Pancreas (tissue), 10 donors: ENCODE results near the gene RTKN. TPM values are rescaled to one million over a fixed set of nuclear protein-coding genes. Genes with fewer than 3 reads are reported as not detected.

Experiments
- ATAC-seq, 4 donors: fragments of 200-7000 bp; cut with Tn5 transposase; one replicate each; pipeline versions ENCODE4 v1.8.0 to v1.9.1; 2020; ENCODE audit warnings: mild to moderate bottlenecking in 4 of 4, moderate library complexity in 4 of 4
- DNase-seq, 6 donors: peaks; one replicate each; pipeline ENCODE4 v3.0.0-alpha.2; 2020
- FAIRE-seq: peaks from 2 replicates; lab custom pipeline; 2012; peaks lifted over from hg19 to GRCh38; lab: Jason Lieb, UNC
- H3K27ac ChIP-seq, 4 donors: fragments of 200-600 bp; sonication (generic); 1 replicate in 3 of 4; 2 replicates in 1 of 4; pipeline versions ENCODE4 v1.5.0 to v1.8.0; 2020
- H3K27me3 ChIP-seq, 4 donors: fragments of 200-600 bp; one replicate each; pipeline ENCODE4 v1.8.0; 2021
- H3K36me3 ChIP-seq, 3 donors: fragments of 200-600 bp; sonication (generic) in 1 of 3; one replicate each; pipeline versions ENCODE4 v1.5.0 to v1.8.0; 2020 to 2021
- H3K4me1 ChIP-seq, 3 donors: fragments of 200-600 bp; one replicate each; pipeline ENCODE4 v1.8.0; 2021
- H3K4me3 ChIP-seq, 4 donors: fragments of 200-600 bp; sonication (generic) in 2 of 4; one replicate each; pipeline versions ENCODE4 v1.5.0 to v1.8.0; 2020 to 2021
- H3K9me3 ChIP-seq, 4 donors: fragments of 200-600 bp; one replicate each; pipeline ENCODE4 v1.8.0; 2021
- WGBS, 2 donors: extraction: QIAGEN DNeasy Blood & Tissue Kit; methylation state at CpG; one replicate each; pipeline ENCODE4 v1.1.7; 2013; 5-methylcytosine and 5-hydroxymethylcytosine counted together
- intact Hi-C, 3 donors: fragments of 100-400 bp; cut with DNase I; formaldehyde crosslinking; loops; one replicate each; pipeline versions ENCODE4 v1.11.1 to v1.14.2; 2022
- polyA plus RNA-seq, 2 donors: library from polyadenylated mRNA; stranded (reverse); fragments of 200-250 nt; gene quantifications; one replicate each; pipeline ENCODE4 v1.2.3, GENCODE V29; 2013
- total RNA-seq, 6 donors: library from RNA; stranded (reverse); fragmentation: NEBNext Ultra II Directional in 4 of 6; extraction: Animal tissue kit (Norgen Biotek cat#: 25700) in 4 of 6; gene quantifications; one replicate each; pipeline versions ENCODE4 v1.2.1 to v1.2.4, GENCODE V29; 2021 to 2023
- TF ChIP-seq, protein P1 (sequence below), 4 donors: fragments of 200-600 bp; sonication (generic) in 3 of 4; IDR thresholded peaks; one replicate each; pipeline versions ENCODE4 v1.5.0 to v1.8.0; 2021; ENCODE audit warnings: antibody characterized with exemption in 4 of 4
- donor health status: healthy with polysubstance abuse.
- donor health status: DM: no; HTN: no; CAD: no; lungs with moderate emphysema.
- donor health status: DM: no; HTN: no; CAD: no.
- donor health status: control.
- donor health status: control.
- donor health status: Bipolar disorder and iron deficiency.
- donor health status: DM: yes; HTN: yes; CAD: no.
- donor health status: DM: no; HTN: no; CAD: no.
- donor health status: DM: no; HTN: no; CAD: no.
- donor health status: DM: yes; HTN: yes; CAD: no.

Gene RTKN
- total and polyA plus RNA-seq, 8 donors = 20.7 to 63.7 (median 30.8) TPM

DNA sequence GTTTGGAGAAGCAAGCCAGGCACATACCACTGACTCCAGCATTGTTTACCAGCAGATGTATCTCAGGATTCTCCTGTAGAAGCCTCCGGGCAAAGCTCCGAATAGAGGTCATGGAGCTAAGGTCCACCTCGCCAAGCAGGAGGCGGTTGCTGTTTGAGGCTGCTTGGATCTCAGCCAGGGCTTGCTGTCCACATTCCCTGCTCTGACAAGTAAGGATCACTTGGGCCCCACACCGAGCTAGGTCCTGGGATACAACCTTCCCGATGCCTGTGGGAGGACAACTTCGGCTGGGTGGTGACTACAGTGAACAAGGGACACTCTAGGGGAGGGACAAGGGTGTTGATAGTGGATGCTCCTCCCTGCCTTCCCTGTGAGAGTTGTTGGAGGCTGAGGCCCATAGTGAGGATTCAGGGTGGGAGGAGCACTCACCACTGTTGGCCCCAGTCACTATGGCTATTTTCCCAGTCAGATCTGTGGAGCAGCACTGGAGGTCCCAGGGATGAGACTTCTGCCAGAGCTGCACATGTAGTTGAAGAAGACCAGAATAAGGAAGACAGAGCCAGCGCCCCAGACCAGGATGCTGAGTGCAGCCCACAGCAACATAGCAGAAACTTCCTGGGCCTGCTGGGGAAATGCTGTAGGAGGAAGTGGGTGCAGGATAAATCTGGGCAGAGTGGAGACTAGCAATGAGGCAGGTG, 28.6 kb downstream of the RTKN start:
- DNase-seq (no peak), FAIRE-seq (no peak), ATAC-seq (peak in 1 of 4 donors; percentile 7)
- no peaks in the 10 kb centered on the region for H3K4me1 ChIP-seq
- H3K9me3 ChIP-seq = no peaks in the 10 kb centered on the region
- H3K36me3 ChIP-seq = no peaks in the 10 kb centered on the region
- no peak overlapping the region for H3K4me3 ChIP-seq
- intact Hi-C loops = no loop called here
- WGBS, 2 donors = 67 to 68% methylated on average over 8 of the region's 8 CpGs
- H3K27ac ChIP-seq = no peak overlapping the region
- H3K27me3 ChIP-seq = no peaks in the 10 kb centered on the region
- TF ChIP-seq, protein P1, sequence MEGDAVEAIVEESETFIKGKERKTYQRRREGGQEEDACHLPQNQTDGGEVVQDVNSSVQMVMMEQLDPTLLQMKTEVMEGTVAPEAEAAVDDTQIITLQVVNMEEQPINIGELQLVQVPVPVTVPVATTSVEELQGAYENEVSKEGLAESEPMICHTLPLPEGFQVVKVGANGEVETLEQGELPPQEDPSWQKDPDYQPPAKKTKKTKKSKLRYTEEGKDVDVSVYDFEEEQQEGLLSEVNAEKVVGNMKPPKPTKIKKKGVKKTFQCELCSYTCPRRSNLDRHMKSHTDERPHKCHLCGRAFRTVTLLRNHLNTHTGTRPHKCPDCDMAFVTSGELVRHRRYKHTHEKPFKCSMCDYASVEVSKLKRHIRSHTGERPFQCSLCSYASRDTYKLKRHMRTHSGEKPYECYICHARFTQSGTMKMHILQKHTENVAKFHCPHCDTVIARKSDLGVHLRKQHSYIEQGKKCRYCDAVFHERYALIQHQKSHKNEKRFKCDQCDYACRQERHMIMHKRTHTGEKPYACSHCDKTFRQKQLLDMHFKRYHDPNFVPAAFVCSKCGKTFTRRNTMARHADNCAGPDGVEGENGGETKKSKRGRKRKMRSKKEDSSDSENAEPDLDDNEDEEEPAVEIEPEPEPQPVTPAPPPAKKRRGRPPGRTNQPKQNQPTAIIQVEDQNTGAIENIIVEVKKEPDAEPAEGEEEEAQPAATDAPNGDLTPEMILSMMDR (IDR thresholded peaks at IDR 0.05) = no peak

DNA sequence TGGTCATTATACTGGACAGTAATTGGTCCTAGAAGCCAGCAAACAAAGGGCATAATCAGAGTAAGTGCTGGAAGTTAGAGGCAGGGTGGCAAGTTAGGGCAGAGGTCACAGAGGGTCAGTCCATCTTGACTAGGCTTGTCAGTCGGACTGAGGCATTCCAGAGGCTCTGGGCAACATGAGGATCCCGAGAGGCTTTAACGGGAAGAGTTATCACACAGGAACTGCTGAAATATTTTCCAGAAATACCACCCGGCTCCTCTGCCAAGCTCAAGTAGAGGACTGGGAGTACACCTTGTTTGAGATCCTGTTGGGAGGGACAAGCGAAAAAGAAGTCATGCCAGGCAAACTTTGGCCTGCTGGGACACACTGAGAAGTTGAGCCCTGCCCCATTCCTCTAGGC, 34.1 kb downstream of the RTKN start:
- Histone ChIP-seq H3K27me3 (no peaks in the 10 kb centered on the region), H3K4me1 (no peaks in the 10 kb centered on the region), H3K36me3 (no peaks in the 10 kb centered on the region), H3K27ac (no peak overlapping the region), H3K9me3 (no peaks in the 10 kb centered on the region), H3K4me3 (no peak overlapping the region)
- DNase-seq (no peak), ATAC-seq (no peak), FAIRE-seq (no peak)
- TF ChIP-seq, protein P1 (IDR thresholded peaks at IDR 0.05) = no peak
- 48 to 51% methylated on average over 5 of the region's 5 CpGs for WGBS, 2 donors
- intact Hi-C loops = no loop called here

DNA sequence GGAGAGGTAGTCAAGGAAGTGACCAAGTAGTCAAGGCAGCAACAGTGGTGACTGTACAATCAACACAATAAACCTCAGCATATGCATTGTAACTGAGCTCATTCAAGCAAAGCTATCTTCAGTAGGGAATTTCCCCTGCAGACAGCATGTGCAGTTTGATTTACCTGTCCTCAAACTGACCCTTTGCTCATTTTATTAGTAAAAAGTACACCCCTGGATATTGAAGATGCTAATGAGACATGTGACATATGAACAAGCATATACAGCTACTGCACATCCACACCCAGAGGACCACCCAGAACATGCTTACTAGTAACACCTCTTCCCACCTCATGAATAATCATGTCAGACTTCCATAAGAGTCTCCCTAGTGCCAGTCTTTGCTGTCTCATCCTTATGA, 35.7 kb downstream of the RTKN start:
- no peak for FAIRE-seq
- no peaks in the 10 kb centered on the region for H3K36me3 ChIP-seq
- no peaks in the 10 kb centered on the region for H3K4me1 ChIP-seq
- TF ChIP-seq, protein P1 (IDR thresholded peaks at IDR 0.05) = no peak
- intact Hi-C loops = no loop called here
- H3K4me3 ChIP-seq = no peak overlapping the region
- no peak for DNase-seq
- no peak overlapping the region for H3K27ac ChIP-seq
- no peaks in the 10 kb centered on the region for H3K9me3 ChIP-seq
- ATAC-seq = no peak
- no peaks in the 10 kb centered on the region for H3K27me3 ChIP-seq

DNA sequence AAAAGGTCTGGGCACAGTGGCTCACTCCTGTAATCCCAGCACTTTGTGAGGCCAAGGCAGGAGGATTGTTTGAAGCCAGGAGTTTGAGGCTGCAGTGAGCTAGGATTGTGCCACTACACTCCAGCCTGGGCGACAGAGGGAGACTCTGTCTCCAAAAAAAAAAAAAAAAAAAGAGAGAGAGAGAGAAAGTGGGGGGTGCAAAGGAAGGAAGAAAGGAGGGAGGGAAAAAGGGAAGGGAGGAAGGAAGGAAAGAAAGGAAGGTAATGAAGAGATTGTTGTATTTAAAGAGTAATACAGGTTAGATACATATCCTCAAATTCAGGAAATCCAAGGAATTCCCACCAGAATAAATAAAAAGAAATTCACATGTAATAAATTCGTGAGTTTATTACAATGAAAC, 39.8 kb downstream of the RTKN start:
- Histone ChIP-seq H3K4me1 (no peaks in the 10 kb centered on the region), H3K27ac (no peak overlapping the region), H3K4me3 (no peak overlapping the region), H3K27me3 (no peaks in the 10 kb centered on the region), H3K36me3 (no peaks in the 10 kb centered on the region), H3K9me3 (no peaks in the 10 kb centered on the region)
- DNase-seq = no peak
- 57 to 70% methylated on average over 2 of the region's 2 CpGs for WGBS, 2 donors
- TF ChIP-seq, protein P1 (IDR thresholded peaks at IDR 0.05) = no peak
- no peak for FAIRE-seq
- intact Hi-C loops = no loop called here
- ATAC-seq = no peak

DNA sequence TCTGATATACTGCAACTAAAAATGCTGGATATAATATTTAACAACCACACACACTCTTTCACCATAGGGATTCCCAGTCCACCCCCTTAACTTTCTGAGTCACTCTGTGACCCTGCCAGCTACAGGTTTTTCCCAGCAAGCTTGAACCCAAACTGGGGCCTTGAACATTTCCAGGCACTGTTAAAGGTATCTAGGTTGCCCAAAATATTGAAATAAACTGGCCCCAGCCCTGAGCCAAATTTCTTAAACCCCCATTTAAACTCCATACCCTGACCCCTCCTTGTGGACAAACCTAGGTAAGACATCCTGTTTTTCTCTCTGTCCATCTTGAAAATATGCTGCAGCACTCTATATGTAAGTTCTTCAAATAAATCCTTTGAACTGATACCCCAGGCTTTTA, 42.0 kb downstream of the RTKN start:
- Histone ChIP-seq H3K4me3 (no peak overlapping the region), H3K27me3 (no peaks in the 10 kb centered on the region), H3K4me1 (no peaks in the 10 kb centered on the region), H3K27ac (no peak overlapping the region), H3K36me3 (no peaks in the 10 kb centered on the region), H3K9me3 (no peaks in the 10 kb centered on the region)
- intact Hi-C loops = no loop called here
- ATAC-seq = peak in 3 of 4 donors; percentile 32 to 72 (median 66)
- DNase-seq = no peak
- no peak for FAIRE-seq
- TF ChIP-seq, protein P1 (IDR thresholded peaks at IDR 0.05) = peak in 3 of 4 donors; percentile 15 to 27 (median 18)
